Mesenchymal stem cell (in vitro differentiated cells and primary cell): Measurements from ENCODE around the gene CPLX1.

Experiments
- DNase-seq: peaks from one replicate; pipeline ENCODE4 v3.0.0-alpha.2; 2013
- H2AFZ ChIP-seq: one replicate; pipeline ENCODE4 v1.6.1; 2013; ENCODE audit warnings: low read depth, mild to moderate bottlenecking, control low read depth, inconsistent platforms, low read length, moderate library complexity
- H2AK5ac ChIP-seq: 2 replicates; pipeline ENCODE4 v1.6.1; 2013; ENCODE audit warnings: low read length, moderate library complexity, mild to moderate bottlenecking, inconsistent platforms; ENCODE audit not compliant: severe bottlenecking
- H2BK120ac ChIP-seq: one replicate; pipeline ENCODE4 v1.6.1; 2013; ENCODE audit warnings: low read depth, mild to moderate bottlenecking, inconsistent platforms, low read length, moderate library complexity
- H2BK12ac ChIP-seq, 2 experiments: one replicate each; pipeline ENCODE4 v1.6.1; 2013; ENCODE audit warnings: inconsistent platforms in 2 of 2, low read length in 2 of 2, mild to moderate bottlenecking in 2 of 2, moderate library complexity in 2 of 2, control low read depth in 1 of 2
- H2BK15ac ChIP-seq: one replicate; pipeline ENCODE4 v1.6.1; 2013; ENCODE audit warnings: mild to moderate bottlenecking, low read depth, inconsistent platforms; ENCODE audit not compliant: poor library complexity, severe bottlenecking
- H2BK5ac ChIP-seq: 2 replicates; pipeline ENCODE4 v1.6.1; 2013; ENCODE audit warnings: low read depth, mild to moderate bottlenecking, low read length, control low read depth, inconsistent platforms; ENCODE audit not compliant: poor library complexity, severe bottlenecking
- H3K14ac ChIP-seq, 2 experiments: one replicate each; pipeline ENCODE4 v1.6.1; 2013; ENCODE audit warnings: inconsistent platforms in 2 of 2, low read length in 2 of 2, control low read depth in 1 of 2, mild to moderate bottlenecking in 1 of 2, moderate library complexity in 1 of 2
- H3K18ac ChIP-seq, 2 experiments: one replicate each; pipeline ENCODE4 v1.6.1; 2013; ENCODE audit warnings: inconsistent platforms in 2 of 2, low read length in 2 of 2, control low read depth in 1 of 2, low read depth in 1 of 2, mild to moderate bottlenecking in 1 of 2
- H3K23ac ChIP-seq, 2 experiments: one replicate each; pipeline ENCODE4 v1.6.1; 2013; ENCODE audit warnings: inconsistent platforms in 2 of 2, low read length in 2 of 2, mild to moderate bottlenecking in 2 of 2, moderate library complexity in 2 of 2, control low read depth in 1 of 2
- H3K27ac ChIP-seq: 2 replicates; pipeline ENCODE4 v1.5.1; 2013; ENCODE audit warnings: mild to moderate bottlenecking, moderate library complexity, low read length, control low read depth, inconsistent platforms; ENCODE audit not compliant: poor library complexity, severe bottlenecking
- H3K27me3 ChIP-seq, 2 experiments: 2 replicates each; pipeline versions ENCODE4 v1.6.1 to v1.7.0; 2013; ENCODE audit warnings: low read length in 2 of 2, mild to moderate bottlenecking in 2 of 2, moderate library complexity in 2 of 2, control low read depth in 1 of 2, inconsistent platforms in 1 of 2; ENCODE audit not compliant: control insufficient read depth in 1 of 2, insufficient read depth in 1 of 2
- H3K36me3 ChIP-seq, 2 experiments: 2 replicates each; pipeline versions ENCODE4 v1.6.1 to v1.7.0; 2013; ENCODE audit warnings: low read length in 2 of 2, control low read depth in 1 of 2, inconsistent platforms in 1 of 2, low read depth in 1 of 2, mild to moderate bottlenecking in 1 of 2; ENCODE audit not compliant: insufficient read depth in 2 of 2, control insufficient read depth in 1 of 2
- H3K4ac ChIP-seq, 2 experiments: one replicate each; pipeline ENCODE4 v1.6.1; 2013; ENCODE audit warnings: inconsistent platforms in 2 of 2, low read length in 2 of 2, mild to moderate bottlenecking in 2 of 2, moderate library complexity in 2 of 2, control low read depth in 1 of 2, low read depth in 1 of 2
- H3K4me1 ChIP-seq: 2 replicates; pipeline ENCODE4 v1.6.1; 2013; ENCODE audit warnings: low read depth, low read length, control low read depth; ENCODE audit not compliant: control insufficient read depth, insufficient read depth
- H3K4me2 ChIP-seq: 2 replicates; pipeline ENCODE4 v1.6.1; 2013; ENCODE audit warnings: low read length, mild to moderate bottlenecking, inconsistent platforms; ENCODE audit not compliant: poor library complexity, severe bottlenecking
- H3K4me3 ChIP-seq, 2 experiments: 2 replicates each; pipeline versions ENCODE4 v1.5.1 to v1.7.0; 2013; ENCODE audit warnings: low read length in 2 of 2, mild to moderate bottlenecking in 2 of 2, control low read depth in 1 of 2, low read depth in 1 of 2; ENCODE audit not compliant: insufficient read depth in 1 of 2
- H3K79me1 ChIP-seq: replicated peaks from 2 replicates; pipeline ENCODE4 v1.6.1; 2013; ENCODE audit warnings: mild to moderate bottlenecking, control low read depth, low read length, inconsistent platforms; ENCODE audit not compliant: poor library complexity, severe bottlenecking
- H3K9ac ChIP-seq: 2 replicates; pipeline ENCODE4 v1.7.0; 2013; ENCODE audit warnings: mild to moderate bottlenecking, low read length, moderate library complexity
- H3K9me3 ChIP-seq: 2 replicates; pipeline ENCODE4 v1.7.0; 2013; ENCODE audit warnings: mild to moderate bottlenecking, low read length; ENCODE audit not compliant: control insufficient read depth
- H4K8ac ChIP-seq: one replicate; pipeline ENCODE4 v1.6.1; 2013; ENCODE audit warnings: inconsistent platforms, mild to moderate bottlenecking, low read length, moderate library complexity
- H4K91ac ChIP-seq: one replicate; pipeline ENCODE4 v1.6.1; 2013; ENCODE audit warnings: mild to moderate bottlenecking, low read length, inconsistent platforms
- WGBS: methylation state at CpG from one replicate; pipeline ENCODE4 v1.1.7; 2013; ENCODE audit warnings: mixed read lengths; 5-methylcytosine and 5-hydroxymethylcytosine counted together

Gene CPLX1

GRCh38 chr4:768995-769394 lies 56.9 kb downstream of the CPLX1 start:
- Histone ChIP-seq H3K4me3 (no peak overlapping the region), H2AFZ (no peak overlapping the region), H3K79me1 (peaks cover 9% of the 10 kb centered on the region), H3K9ac (no peak overlapping the region), H3K14ac (no peak overlapping the region), H3K18ac (no peak overlapping the region), H2AK5ac (no peak overlapping the region), H2BK15ac (no peak overlapping the region), H4K8ac (no peak overlapping the region), H3K23ac (no peak overlapping the region), H2BK5ac (no peak overlapping the region), H2BK12ac (peak overlapping the region in 1 of 2 experiments; percentile 71), H3K36me3 (peaks cover 72 to 73% of the 10 kb centered on the region in 2 experiments), H3K27ac (no peak overlapping the region), H3K4ac (no peak overlapping the region), H4K91ac (no peak overlapping the region), H3K4me1 (peaks cover 39% of the 10 kb centered on the region), H2BK120ac (no peak overlapping the region), H3K4me2 (no peak overlapping the region), H3K9me3 (no peaks in the 10 kb centered on the region), H3K27me3 (no peaks in the 10 kb centered on the region)
- no peak for DNase-seq
- WGBS = 92% methylated on average over 12 of the region's 12 CpGs

GRCh38 chr4:768076-768475 lies 57.9 kb downstream of the CPLX1 start:
- no peak for DNase-seq
- Histone ChIP-seq H3K9me3 (no peaks in the 10 kb centered on the region), H2BK12ac (no peak overlapping the region), H2BK15ac (no peak overlapping the region), H4K91ac (no peak overlapping the region), H3K27me3 (no peaks in the 10 kb centered on the region), H3K9ac (no peak overlapping the region), H2AFZ (no peak overlapping the region), H3K23ac (no peak overlapping the region), H3K14ac (no peak overlapping the region), H3K79me1 (peaks cover 12% of the 10 kb centered on the region), H3K4me1 (peaks cover 38% of the 10 kb centered on the region), H3K27ac (no peak overlapping the region), H4K8ac (no peak overlapping the region), H3K4ac (no peak overlapping the region), H3K4me3 (no peak overlapping the region), H2BK5ac (no peak overlapping the region), H2BK120ac (no peak overlapping the region), H2AK5ac (no peak overlapping the region), H3K36me3 (peaks cover 73 to 79% of the 10 kb centered on the region in 2 experiments), H3K4me2 (no peak overlapping the region), H3K18ac (no peak overlapping the region)
- WGBS = 96% methylated on average over 14 of the region's 15 CpGs

- Histone ChIP-seq H4K8ac (peak overlapping the region; percentile 77), H3K9ac (peak overlapping the region; percentile 35), H2BK15ac (no peak overlapping the region), H2BK120ac (no peak overlapping the region), H3K14ac (no peak overlapping the region), H3K18ac (no peak overlapping the region), H3K27me3 (no peaks in the 10 kb centered on the region), H3K23ac (no peak overlapping the region), H2BK5ac (no peak overlapping the region), H3K4me1 (peaks cover 37% of the 10 kb centered on the region), H3K27ac (no peak overlapping the region), H4K91ac (no peak overlapping the region), H2BK12ac (no peak overlapping the region), H2AFZ (no peak overlapping the region), H3K4me3 (no peak overlapping the region), H3K4ac (no peak overlapping the region), H3K79me1 (peaks cover 22% of the 10 kb centered on the region), H2AK5ac (no peak overlapping the region), H3K9me3 (no peaks in the 10 kb centered on the region), H3K36me3 (peaks cover 76 to 86% of the 10 kb centered on the region in 2 experiments), H3K4me2 (no peak overlapping the region)
- WGBS = 81% methylated on average over 18 of the region's 21 CpGs
- DNase-seq = no peak
These were observed 59.2 kb downstream of the CPLX1 start for GRCh38 chr4:766559-767283.

GRCh38 chr4:766152-766515 lies 59.8 kb downstream of the CPLX1 start:
- Histone ChIP-seq H2BK5ac (no peak overlapping the region), H3K4me3 (peak overlapping the region in 1 of 2 experiments; percentile 13), H2BK12ac (no peak overlapping the region), H3K18ac (no peak overlapping the region), H3K23ac (no peak overlapping the region), H4K91ac (no peak overlapping the region), H3K27me3 (no peaks in the 10 kb centered on the region), H3K36me3 (peaks cover 76 to 86% of the 10 kb centered on the region in 2 experiments), H2BK15ac (no peak overlapping the region), H3K4ac (no peak overlapping the region), H2AFZ (no peak overlapping the region), H3K9me3 (no peaks in the 10 kb centered on the region), H2AK5ac (no peak overlapping the region), H3K4me1 (peaks cover 33% of the 10 kb centered on the region), H4K8ac (no peak overlapping the region), H3K27ac (no peak overlapping the region), H3K14ac (no peak overlapping the region), H3K79me1 (peaks cover 24% of the 10 kb centered on the region), H3K9ac (peak overlapping the region; percentile 35), H2BK120ac (no peak overlapping the region), H3K4me2 (no peak overlapping the region)
- DNase-seq = peak; percentile 56
- WGBS = 56% methylated on average over 7 of the region's 7 CpGs
